ENCODE results near the gene CFAP299. TPM values are rescaled to one million over a fixed set of nuclear protein-coding genes. Genes with fewer than 3 reads are reported as not detected.

CFAP299 gene
- total RNA-seq, 2 donors from 2014 or later: not detected

GRCh38 chr4:80587871-80588385 lies 252.4 kb downstream of the CFAP299 start:
- Mint-ChIP-seq H3K9me3 (no peaks in the 10 kb centered on the region), H3K27me3 (ENCODE audit: insufficient read depth) (no peaks in the 10 kb centered on the region), H3K4me1 (no peaks in the 10 kb centered on the region), H3K36me3 (ENCODE audit: low read depth) (no peaks in the 10 kb centered on the region), H3K27ac (no peak overlapping the region), H3K4me3 (no peak overlapping the region)
- no peak for DNase-seq
- Histone ChIP-seq H3K36me3 (ENCODE audit: control insufficient read depth, insufficient read depth, low read length) (no peaks in the 10 kb centered on the region), H3K4me1 (ENCODE audit: control insufficient read depth, insufficient read depth, low read length) (no peaks in the 10 kb centered on the region), H3K4me3 (ENCODE audit: low read length) (no peak overlapping the region), H3K27me3 (ENCODE audit: control insufficient read depth, insufficient read depth, low read length, poor library complexity, severe bottlenecking) (no peaks in the 10 kb centered on the region), H3K9ac (ENCODE audit: extremely low read depth, low read length, poor library complexity, severe bottlenecking) (no peak overlapping the region), H3K9me3 (ENCODE audit: control insufficient read depth, low read length) (no peaks in the 10 kb centered on the region), H3K27ac (ENCODE audit: low read depth, low read length) (no peak overlapping the region)
- 97 to 100% methylated on average over 1 to 2 of the region's 2 CpGs for WGBS, 2 experiments (ENCODE audit: insufficient coverage in 1 of 2, insufficient read length in 1 of 2)
- no peak for TF ChIP-seq CTCF (conservative IDR thresholded peaks at IDR 0.05)

GRCh38 chr4:80592950-80593349 lies 257.4 kb downstream of the CFAP299 start:
- Histone ChIP-seq H3K9ac (ENCODE audit: extremely low read depth, low read length, poor library complexity, severe bottlenecking) (no peak overlapping the region), H3K4me1 (ENCODE audit: control insufficient read depth, insufficient read depth, low read length) (no peaks in the 10 kb centered on the region), H3K27me3 (ENCODE audit: control insufficient read depth, insufficient read depth, low read length, poor library complexity, severe bottlenecking) (no peaks in the 10 kb centered on the region), H3K9me3 (ENCODE audit: control insufficient read depth, low read length) (no peaks in the 10 kb centered on the region), H3K27ac (ENCODE audit: low read depth, low read length) (no peak overlapping the region), H3K4me3 (ENCODE audit: low read length) (no peak overlapping the region), H3K36me3 (ENCODE audit: control insufficient read depth, insufficient read depth, low read length) (no peaks in the 10 kb centered on the region)
- WGBS, 2 experiments (ENCODE audit: insufficient coverage in 1 of 2, insufficient read length in 1 of 2): 36% methylated on average over 2 of the region's 2 CpGs; no CpG with 5 or more reads in 1 of the 2 experiments
- Mint-ChIP-seq H3K4me1 (no peaks in the 10 kb centered on the region), H3K9me3 (no peaks in the 10 kb centered on the region), H3K27ac (no peak overlapping the region), H3K27me3 (ENCODE audit: insufficient read depth) (no peaks in the 10 kb centered on the region), H3K36me3 (ENCODE audit: low read depth) (no peaks in the 10 kb centered on the region), H3K4me3 (no peak overlapping the region)
- peak; percentile 66 for TF ChIP-seq CTCF (conservative IDR thresholded peaks at IDR 0.05)
- no peak for DNase-seq

- H3K9me3 ChIP-seq (ENCODE audit: control insufficient read depth, low read length): no peaks in the 10 kb centered on the region
- H3K27me3 ChIP-seq (ENCODE audit: control insufficient read depth, insufficient read depth, low read length, poor library complexity, severe bottlenecking): no peaks in the 10 kb centered on the region
- no peak overlapping the region for H3K4me3 Mint-ChIP-seq
- no peak overlapping the region for H3K9ac ChIP-seq (ENCODE audit: extremely low read depth, low read length, poor library complexity, severe bottlenecking)
- H3K27ac ChIP-seq (ENCODE audit: low read depth, low read length): no peak overlapping the region
- 85% methylated on average over 2 of the region's 2 CpGs; no CpG with 5 or more reads in 1 of the 2 experiments for WGBS, 2 experiments (ENCODE audit: insufficient coverage in 1 of 2, insufficient read length in 1 of 2)
- no peak overlapping the region for H3K27ac Mint-ChIP-seq
- no peak for TF ChIP-seq CTCF (conservative IDR thresholded peaks at IDR 0.05)
- no peak overlapping the region for H3K4me3 ChIP-seq (ENCODE audit: low read length)
- no peaks in the 10 kb centered on the region for H3K27me3 Mint-ChIP-seq (ENCODE audit: insufficient read depth)
- no peaks in the 10 kb centered on the region for H3K36me3 ChIP-seq (ENCODE audit: control insufficient read depth, insufficient read depth, low read length)
- no peaks in the 10 kb centered on the region for H3K4me1 ChIP-seq (ENCODE audit: control insufficient read depth, insufficient read depth, low read length)
- H3K9me3 Mint-ChIP-seq: no peaks in the 10 kb centered on the region
- H3K4me1 Mint-ChIP-seq: no peaks in the 10 kb centered on the region
- H3K36me3 Mint-ChIP-seq (ENCODE audit: low read depth): no peaks in the 10 kb centered on the region
- DNase-seq: no peak
Measured at GRCh38 chr4:80594701-80595100, 259.2 kb downstream of the CFAP299 start.

Data from endodermal cell (in vitro differentiated cells).